PFSK-1 (cell line): ENCODE results near the gene GAL3ST1.

Experiments used
- FOXP2 ChIP-seq: optimal IDR thresholded peaks from 2 replicates; pipeline ENCODE3; 2011; ENCODE audit warnings: borderline replicate concordance, control low read depth, inconsistent platforms; ENCODE audit not compliant: insufficient read depth; ENCODE audit errors: extremely low read length, extremely low read depth
- POLR2AphosphoS5 ChIP-seq: IDR thresholded peaks from 2 replicates; pipeline ENCODE4 v1.6.1; 2012; ENCODE audit warnings: low read depth, mild to moderate bottlenecking, control low read depth, low read length, moderate library complexity
- REST ChIP-seq, 2 experiments: IDR thresholded peaks; 2 replicates each; pipeline versions ENCODE4 v1.6.1 to v1.8.0; 2011 to 2012; ENCODE audit warnings: low read depth in 2 of 2, low read length in 2 of 2, control low read depth in 1 of 2, inconsistent platforms in 1 of 2, mild to moderate bottlenecking in 1 of 2, moderate library complexity in 1 of 2; ENCODE audit not compliant: insufficient read depth in 1 of 2
- SIN3A ChIP-seq: IDR thresholded peaks from 2 replicates; pipeline ENCODE4 v1.6.1; 2012; ENCODE audit warnings: mild to moderate bottlenecking, low read length, moderate library complexity, borderline replicate concordance; ENCODE audit not compliant: insufficient read depth
- TAF1 ChIP-seq: IDR thresholded peaks from 2 replicates; pipeline ENCODE4 v1.6.1; 2012; ENCODE audit warnings: low read length, control low read depth, borderline replicate concordance; ENCODE audit not compliant: insufficient read depth

GAL3ST1 gene

GRCh38 chr22:30575859-30576258, 1.4 kb upstream of the GAL3ST1 start:
- no peak for TF ChIP-seq POLR2AphosphoS5
- TF ChIP-seq REST (IDR thresholded peaks at IDR 0.05; ENCODE audit: insufficient read depth in 1 of 2, low read depth in 2 of 2, low read length in 2 of 2), result no peak
- no peak for TF ChIP-seq FOXP2
- no peak for TF ChIP-seq SIN3A
- no peak for TF ChIP-seq TAF1

GRCh38 chr22:30574997-30575671, 669 bp upstream of the GAL3ST1 start:
- TF ChIP-seq FOXP2, result no peak
- TF ChIP-seq SIN3A, result no peak
- TF ChIP-seq POLR2AphosphoS5, result no peak
- TF ChIP-seq REST (IDR thresholded peaks at IDR 0.05; ENCODE audit: insufficient read depth in 1 of 2, low read depth in 2 of 2, low read length in 2 of 2), result no peak
- TF ChIP-seq TAF1, result no peak

GRCh38 chr22:30573594-30574094, 821 bp downstream of the GAL3ST1 start:
- no peak for TF ChIP-seq TAF1
- no peak for TF ChIP-seq FOXP2
- TF ChIP-seq REST (IDR thresholded peaks at IDR 0.05; ENCODE audit: insufficient read depth in 1 of 2, low read depth in 2 of 2, low read length in 2 of 2), result no peak
- TF ChIP-seq POLR2AphosphoS5, result no peak
- TF ChIP-seq SIN3A, result no peak

GRCh38 chr22:30572840-30573593, 1.4 kb downstream of the GAL3ST1 start:
- TF ChIP-seq FOXP2 (no peak), REST (IDR thresholded peaks at IDR 0.05; ENCODE audit: insufficient read depth in 1 of 2, low read depth in 2 of 2, low read length in 2 of 2) (no peak)
